GM21576 (cell line): ENCODE data around the gene PLD1.

Experiments
- ATAC-seq: cut with Tn5 transposase; IDR thresholded peaks from one replicate; pipeline ENCODE4 v1.9.1; 2021; ENCODE audit warnings: mild to moderate bottlenecking, moderate library complexity; ENCODE audit not compliant: unreplicated experiment

PLD1 gene

GRCh38 chr3:171837698-171838097 lies 27.4 kb upstream of the PLD1 start:
- ATAC-seq: no peak

- no peak for ATAC-seq
These were observed 26.6 kb upstream of the PLD1 start for GRCh38 chr3:171836855-171837254.

GRCh38 chr3:171835613-171836012 lies 25.3 kb upstream of the PLD1 start:
- ATAC-seq: no peak

GRCh38 chr3:171835116-171835515 lies 24.8 kb upstream of the PLD1 start:
- ATAC-seq: no peak

GRCh38 chr3:171834461-171834801 lies 24.1 kb upstream of the PLD1 start:
- no peak for ATAC-seq

- no peak for ATAC-seq
These were observed 23.6 kb upstream of the PLD1 start for GRCh38 chr3:171833789-171834460.

- ATAC-seq: no peak
These were observed 22.7 kb upstream of the PLD1 start for GRCh38 chr3:171832989-171833388.

- ATAC-seq: no peak
These were observed 21.7 kb upstream of the PLD1 start for GRCh38 chr3:171831936-171832335.

- no peak for ATAC-seq
These were observed 20.2 kb upstream of the PLD1 start for GRCh38 chr3:171830518-171830875.

- peak; percentile 54 for ATAC-seq
These were observed 19.7 kb upstream of the PLD1 start for GRCh38 chr3:171829841-171830517.

- ATAC-seq: no peak
These were observed 18.9 kb upstream of the PLD1 start for GRCh38 chr3:171828902-171829770.

- ATAC-seq: no peak
These were observed 17.7 kb upstream of the PLD1 start for GRCh38 chr3:171827836-171828458.

- no peak for ATAC-seq
These were observed 17.1 kb upstream of the PLD1 start for GRCh38 chr3:171827385-171827784.

GRCh38 chr3:171825222-171825828 lies 15.0 kb upstream of the PLD1 start:
- no peak for ATAC-seq

GRCh38 chr3:171824824-171825221 lies 14.5 kb upstream of the PLD1 start:
- no peak for ATAC-seq

- ATAC-seq: no peak
These were observed 13.8 kb upstream of the PLD1 start for GRCh38 chr3:171824116-171824515.

- ATAC-seq: no peak
These were observed 12.3 kb upstream of the PLD1 start for GRCh38 chr3:171822431-171823106.

GRCh38 chr3:171821778-171822358 lies 11.6 kb upstream of the PLD1 start:
- no peak for ATAC-seq

GRCh38 chr3:171821044-171821443 lies 10.8 kb upstream of the PLD1 start:
- ATAC-seq: no peak
